22Rv1 (cell line): Measurements from ENCODE around the gene RCE1.

Experiments used
- CTCF ChIP-seq: fragments of 450-650 bp; IDR thresholded peaks from 2 replicates; pipeline ENCODE4 v1.5.1; 2017; ENCODE audit warnings: mild to moderate bottlenecking
- ZFX ChIP-seq: fragments of 450-650 bp; IDR thresholded peaks from 2 replicates; pipeline ENCODE4 v1.6.1; 2017; ENCODE audit warnings: antibody characterized with exemption, borderline replicate concordance

DNA sequence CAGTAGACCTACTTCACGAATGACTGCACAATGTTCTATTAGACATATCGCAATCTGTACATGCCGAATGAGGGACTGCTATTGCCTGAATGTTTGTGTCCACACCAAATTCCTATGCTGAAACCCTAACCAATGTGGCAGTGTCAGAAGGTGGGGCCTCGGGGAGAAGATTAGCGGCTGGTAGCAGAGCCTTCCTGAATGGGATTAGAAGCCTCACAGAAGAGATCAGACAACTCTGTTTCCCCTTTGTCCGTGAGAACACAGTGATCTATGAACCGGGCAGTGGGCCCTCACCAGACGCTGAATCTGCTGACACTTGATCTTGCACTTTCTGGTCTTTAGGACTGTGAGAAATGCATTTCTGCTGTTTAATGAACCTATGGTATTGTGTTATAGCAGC, 46.7 kb downstream of the RCE1 start:
- TF ChIP-seq CTCF (no peak), ZFX (no peak)
